Left forelimb (tissue), 1 donor: Measurements from ENCODE around the gene ZBTB20.

Experiments used
- DNase-seq: peaks from one replicate; pipeline ENCODE4 v3.0.0-alpha.2; 2018; ENCODE audit warnings: low spot score

The ZBTB20 gene

GRCh38 chr3:114364806-114365654 is 782.1 kb downstream of the ZBTB20 start:
- DNase-seq = no peak

- DNase-seq = no peak
Measured at GRCh38 chr3:114363554-114364202, 783.4 kb downstream of the ZBTB20 start.

GRCh38 chr3:114362815-114363214 is 784.3 kb downstream of the ZBTB20 start:
- DNase-seq = no peak

GRCh38 chr3:114361391-114361790 is 785.7 kb downstream of the ZBTB20 start:
- no peak for DNase-seq

GRCh38 chr3:114356525-114356924 is 790.6 kb downstream of the ZBTB20 start:
- DNase-seq = no peak

GRCh38 chr3:114356066-114356465 is 791.0 kb downstream of the ZBTB20 start:
- DNase-seq = no peak

GRCh38 chr3:114355653-114356052 is 791.4 kb downstream of the ZBTB20 start:
- DNase-seq = no peak

GRCh38 chr3:114351822-114352145 is 795.3 kb downstream of the ZBTB20 start:
- DNase-seq = no peak

- no peak for DNase-seq
Measured at GRCh38 chr3:114351123-114351821, 795.8 kb downstream of the ZBTB20 start.

GRCh38 chr3:114350690-114351089 is 796.4 kb downstream of the ZBTB20 start:
- no peak for DNase-seq

GRCh38 chr3:114350271-114350670 is 796.8 kb downstream of the ZBTB20 start:
- DNase-seq = no peak

- no peak for DNase-seq
Measured at GRCh38 chr3:114344492-114344891, 802.6 kb downstream of the ZBTB20 start.

- DNase-seq = no peak
Measured at GRCh38 chr3:114338651-114339357, 808.3 kb downstream of the ZBTB20 start.

GRCh38 chr3:114336857-114337256 is 810.2 kb downstream of the ZBTB20 start:
- no peak for DNase-seq

GRCh38 chr3:114336122-114336697 is 810.9 kb downstream of the ZBTB20 start:
- no peak for DNase-seq

- no peak for DNase-seq
Measured at GRCh38 chr3:114333923-114334240, 813.2 kb downstream of the ZBTB20 start.

GRCh38 chr3:114333180-114333922 is 813.7 kb downstream of the ZBTB20 start:
- no peak for DNase-seq

- no peak for DNase-seq
Measured at GRCh38 chr3:114332342-114333179, 814.5 kb downstream of the ZBTB20 start.

GRCh38 chr3:114331710-114332109 is 815.4 kb downstream of the ZBTB20 start:
- DNase-seq = no peak

- DNase-seq = no peak
Measured at GRCh38 chr3:114331007-114331406, 816.1 kb downstream of the ZBTB20 start.

GRCh38 chr3:114329823-114330222 is 817.3 kb downstream of the ZBTB20 start:
- DNase-seq = no peak
